ENCODE results near the gene TMOD1.
A peak's percentile ranks its signal among the peaks of the same experiment; 100 is the strongest.
"Not testable (repeated sequence)": the region's sequence is repeated elsewhere in the genome, so short reads cannot be mapped to it uniquely, and the experiment has no call there.

TMOD1 gene

DNA sequence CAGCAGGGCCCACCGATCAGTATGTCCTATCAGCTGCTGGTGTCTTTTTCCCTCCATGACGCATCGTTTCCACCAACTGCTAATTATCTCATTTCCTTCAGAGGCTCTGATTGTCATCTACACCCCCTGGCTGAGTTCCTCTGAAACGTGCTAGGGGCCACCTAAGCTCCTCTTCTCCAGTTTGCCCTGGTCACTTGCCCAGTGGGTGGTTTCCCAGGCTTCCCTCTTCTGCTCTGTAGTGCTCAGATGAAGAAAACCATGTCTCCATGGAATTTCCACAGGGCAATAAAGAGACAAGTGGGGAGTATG is 66.4 kb downstream of the TMOD1 start:
- H3K9me3 Mint-ChIP-seq, result no peaks in the 10 kb centered on the region
- no peak overlapping the region for H3K27ac Mint-ChIP-seq
- no peaks in the 10 kb centered on the region for H3K27me3 Mint-ChIP-seq (ENCODE audit: low read depth)
- H3K4me3 Mint-ChIP-seq, result no peak overlapping the region
- peaks cover 1% of the 10 kb centered on the region for H3K4me1 Mint-ChIP-seq (ENCODE audit: low read depth)
- no peaks in the 10 kb centered on the region for H3K36me3 Mint-ChIP-seq (ENCODE audit: low read depth)

DNA sequence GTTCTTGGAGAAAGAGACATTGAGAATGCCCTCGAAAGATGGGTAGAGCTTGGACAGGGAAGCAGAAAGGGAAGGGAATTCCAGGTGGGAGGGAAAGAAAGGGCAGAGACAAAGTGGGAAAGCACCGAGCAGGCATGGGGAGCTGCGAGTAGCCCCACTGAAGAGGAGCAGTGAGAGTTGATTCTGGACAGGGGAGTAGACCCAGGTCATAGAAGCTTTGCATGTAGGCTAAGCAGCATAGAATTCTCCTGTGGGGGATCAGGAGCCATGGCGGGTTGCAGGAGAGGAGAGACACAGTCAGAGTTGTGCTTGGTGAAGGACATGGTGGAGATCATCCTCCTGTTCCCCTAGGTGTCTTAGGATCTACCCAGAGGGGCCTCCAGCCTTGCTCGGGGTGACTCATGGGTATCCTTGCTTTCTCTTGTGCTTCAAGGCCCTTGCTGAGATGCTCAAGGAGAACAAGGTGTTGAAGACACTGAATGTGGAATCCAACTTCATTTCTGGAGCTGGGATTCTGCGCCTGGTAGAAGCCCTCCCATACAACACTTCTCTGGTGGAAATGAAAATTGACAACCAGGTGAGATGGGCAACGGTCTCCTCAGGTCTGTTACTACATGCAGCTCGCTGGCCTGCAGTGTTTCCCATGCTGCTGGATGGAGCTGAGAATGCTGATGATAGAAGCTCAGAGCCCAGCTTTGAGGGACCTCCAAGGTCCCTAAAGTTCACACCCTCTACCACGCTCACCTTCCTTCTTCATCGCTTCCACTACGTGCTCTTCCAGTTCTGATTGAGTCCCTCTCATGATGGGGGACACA is 67.2 kb downstream of the TMOD1 start:
- Mint-ChIP-seq H3K9me3 (no peaks in the 10 kb centered on the region), H3K4me3 (no peak overlapping the region), H3K36me3 (ENCODE audit: low read depth) (no peaks in the 10 kb centered on the region), H3K27ac (no peak overlapping the region), H3K4me1 (ENCODE audit: low read depth) (peaks cover 1% of the 10 kb centered on the region), H3K27me3 (ENCODE audit: low read depth) (no peaks in the 10 kb centered on the region)

DNA sequence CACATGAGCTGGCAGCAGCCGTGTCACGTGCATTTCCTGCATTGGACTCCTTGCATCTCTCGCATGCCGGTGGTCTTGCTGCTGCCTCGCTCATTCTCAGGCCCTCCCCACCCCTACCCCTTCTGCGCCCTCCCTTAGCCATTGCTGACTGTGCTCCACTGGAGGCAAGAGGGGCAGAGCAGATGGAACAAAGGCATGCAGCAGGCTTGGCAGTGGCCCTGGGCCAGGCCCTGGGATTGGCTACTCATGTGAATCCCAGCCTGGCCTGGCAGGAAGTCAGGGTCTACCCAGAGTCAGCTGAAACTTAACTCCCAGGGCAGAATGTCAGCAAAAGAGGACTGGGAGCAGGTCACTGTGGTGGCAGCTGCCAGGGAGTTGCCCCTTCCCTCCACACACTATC is 69.4 kb downstream of the TMOD1 start:
- no peak overlapping the region for H3K27ac Mint-ChIP-seq
- H3K9me3 Mint-ChIP-seq, result no peaks in the 10 kb centered on the region
- no peak overlapping the region for H3K4me3 Mint-ChIP-seq
- H3K36me3 Mint-ChIP-seq (ENCODE audit: low read depth), result no peaks in the 10 kb centered on the region
- H3K4me1 Mint-ChIP-seq (ENCODE audit: low read depth), result peaks cover 8% of the 10 kb centered on the region
- H3K27me3 Mint-ChIP-seq (ENCODE audit: low read depth), result no peaks in the 10 kb centered on the region

DNA sequence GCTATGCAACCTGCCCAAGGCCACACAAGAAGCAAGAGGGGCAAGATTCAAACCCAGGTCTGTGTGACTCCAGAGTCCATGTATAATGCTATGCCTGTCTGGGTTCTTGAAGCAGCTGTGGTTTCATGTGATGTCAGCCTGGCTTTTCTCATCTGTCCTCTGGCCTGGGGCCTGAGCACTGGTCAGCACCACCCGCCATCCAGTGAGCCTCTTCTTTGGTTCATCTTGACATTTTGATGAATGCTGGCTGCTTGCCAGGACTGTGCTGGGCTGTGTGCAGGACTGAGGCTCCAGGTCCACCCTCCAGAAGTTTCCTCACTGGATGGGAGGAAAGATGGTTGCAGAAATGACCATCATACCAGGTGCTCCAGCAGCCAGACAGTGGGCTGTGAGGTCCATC is 70.2 kb downstream of the TMOD1 start:
- Mint-ChIP-seq H3K36me3 (ENCODE audit: low read depth) (no peaks in the 10 kb centered on the region), H3K4me3 (no peak overlapping the region), H3K4me1 (ENCODE audit: low read depth) (peaks cover 8% of the 10 kb centered on the region), H3K27me3 (ENCODE audit: low read depth) (no peaks in the 10 kb centered on the region), H3K27ac (no peak overlapping the region), H3K9me3 (no peaks in the 10 kb centered on the region)

DNA sequence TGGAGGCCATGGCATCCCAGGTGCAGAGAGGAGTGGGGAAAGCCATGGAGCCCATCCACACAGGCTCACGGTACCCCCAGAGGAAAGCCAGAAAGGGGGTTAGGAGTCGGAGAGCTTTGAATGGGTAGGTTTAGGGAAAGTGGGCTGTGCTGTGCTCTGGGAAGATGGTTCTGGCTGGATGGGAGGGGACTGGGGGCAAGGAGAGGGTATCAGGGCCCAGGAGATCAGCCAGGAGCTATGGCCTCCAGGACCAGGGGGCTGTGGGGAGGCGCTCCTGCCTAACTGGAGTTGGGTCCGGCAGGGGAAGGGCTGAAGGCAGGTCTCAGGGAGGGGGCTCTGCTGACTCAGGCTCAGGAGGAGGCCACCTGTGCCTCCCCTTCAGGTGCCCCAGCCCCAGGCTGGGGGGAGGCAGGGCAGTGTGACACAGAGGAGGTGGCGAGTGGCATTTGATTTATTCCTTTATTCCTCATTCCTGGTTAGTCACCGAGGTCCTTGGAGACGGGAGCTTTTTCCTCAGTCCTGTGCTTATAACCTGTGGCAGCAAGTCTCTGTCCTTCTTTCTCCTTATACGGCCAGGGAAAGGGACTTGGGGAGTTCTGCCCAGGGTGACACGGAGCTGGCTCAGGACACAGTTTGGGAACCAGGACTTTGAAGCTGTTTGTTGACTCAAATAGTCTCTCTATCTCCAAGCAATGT is 70.9 kb downstream of the TMOD1 start:
- Mint-ChIP-seq H3K27ac (no peak overlapping the region), H3K9me3 (no peaks in the 10 kb centered on the region), H3K36me3 (ENCODE audit: low read depth) (no peaks in the 10 kb centered on the region), H3K4me1 (ENCODE audit: low read depth) (peaks cover 8% of the 10 kb centered on the region), H3K27me3 (ENCODE audit: low read depth) (no peaks in the 10 kb centered on the region), H3K4me3 (no peak overlapping the region)

DNA sequence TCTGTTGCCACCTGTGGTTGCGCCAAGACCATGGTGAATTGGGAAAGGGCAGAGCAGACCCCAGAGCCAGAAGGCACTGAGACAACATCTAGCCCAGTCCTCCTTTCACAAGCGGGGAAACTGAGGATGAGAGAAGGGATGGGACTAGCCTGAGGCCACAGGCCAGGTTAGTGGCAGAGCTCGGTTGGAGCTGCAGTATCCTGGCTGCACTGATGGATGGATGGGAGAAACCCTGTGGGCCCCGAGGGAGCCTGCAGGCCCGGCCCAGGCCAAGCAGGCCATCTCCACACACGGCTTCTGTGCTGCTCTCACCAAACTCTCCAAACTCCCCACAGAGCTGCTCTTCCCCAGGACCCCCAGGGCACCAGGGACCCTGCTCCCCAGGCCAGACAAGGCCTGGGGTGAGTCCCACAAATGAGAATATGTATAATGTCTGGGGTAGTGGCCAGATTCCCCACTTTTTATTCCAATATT is 71.5 kb downstream of the TMOD1 start:
- Mint-ChIP-seq H3K27me3 (ENCODE audit: low read depth) (no peaks in the 10 kb centered on the region), H3K9me3 (no peaks in the 10 kb centered on the region), H3K36me3 (ENCODE audit: low read depth) (no peaks in the 10 kb centered on the region), H3K27ac (no peak overlapping the region), H3K4me3 (no peak overlapping the region), H3K4me1 (ENCODE audit: low read depth) (peaks cover 8% of the 10 kb centered on the region)

DNA sequence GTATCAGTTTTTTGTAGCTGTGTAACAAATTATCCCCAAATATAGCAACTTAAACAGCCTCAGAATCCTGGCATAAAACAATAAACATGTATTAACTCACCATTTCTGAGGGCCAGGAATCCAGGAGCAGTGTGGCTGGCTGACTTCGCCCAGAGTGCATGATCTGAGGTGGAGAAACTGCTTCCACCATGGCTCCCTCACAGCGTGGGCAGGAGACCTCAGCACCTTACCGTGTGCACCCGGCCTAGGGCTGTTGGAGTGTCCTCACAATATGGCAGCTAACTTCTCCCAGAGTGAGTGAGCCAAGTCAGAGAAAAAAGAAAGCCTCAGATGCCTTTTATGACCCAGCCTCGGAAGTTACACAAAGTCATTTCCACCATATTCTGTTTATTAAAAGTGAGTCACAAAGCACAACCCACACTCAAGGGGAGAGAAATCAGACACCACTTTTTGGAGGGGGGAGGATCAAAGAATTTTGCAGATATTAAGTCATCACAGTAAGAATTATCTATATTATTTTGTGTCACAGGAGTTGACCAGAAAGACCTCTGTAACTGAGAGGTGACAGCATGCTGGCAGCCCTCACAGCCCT is 72.1 kb downstream of the TMOD1 start:
- Mint-ChIP-seq H3K4me1 (ENCODE audit: low read depth) (peaks cover 8% of the 10 kb centered on the region), H3K4me3 (no peak overlapping the region), H3K27ac (no peak overlapping the region), H3K27me3 (ENCODE audit: low read depth) (no peaks in the 10 kb centered on the region), H3K36me3 (ENCODE audit: low read depth) (no peaks in the 10 kb centered on the region), H3K9me3 (no peaks in the 10 kb centered on the region)

DNA sequence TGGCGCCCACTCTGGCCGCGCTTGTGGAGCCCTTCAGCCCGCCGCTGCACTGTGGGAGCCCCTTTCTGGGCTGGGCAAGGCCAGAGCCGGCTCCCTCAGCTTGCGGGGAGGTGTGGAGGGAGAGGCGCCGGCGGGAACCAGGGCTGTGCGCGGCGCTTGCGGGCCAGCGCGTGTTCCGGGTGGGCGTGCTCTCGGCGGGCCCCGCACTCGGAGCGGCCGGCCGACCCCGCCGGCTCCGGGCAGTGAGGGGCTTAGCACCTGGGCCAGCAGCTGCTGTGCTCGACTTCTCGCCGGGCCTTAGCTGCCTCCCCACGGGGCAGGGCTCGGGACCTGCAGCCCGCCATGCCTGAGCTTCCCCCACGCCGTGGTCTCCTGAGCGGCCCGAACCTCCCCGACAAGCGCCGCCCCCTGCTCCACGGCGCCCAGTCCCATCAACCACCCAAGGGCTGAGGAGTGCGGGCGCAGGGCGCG is 72.7 kb downstream of the TMOD1 start:
- H3K27me3 Mint-ChIP-seq (ENCODE audit: low read depth), result not testable (repeated sequence)

GRCh38 chr9:97574921-97575672 is 73.6 kb downstream of the TMOD1 start:
- H3K4me3 Mint-ChIP-seq, result peak overlapping the region; percentile 76
- H3K27me3 Mint-ChIP-seq (ENCODE audit: low read depth); H3K9me3 Mint-ChIP-seq; H3K4me1 Mint-ChIP-seq (ENCODE audit: low read depth); H3K36me3 Mint-ChIP-seq (ENCODE audit: low read depth): not testable (repeated sequence)
- peak overlapping the region; percentile 64 for H3K27ac Mint-ChIP-seq

More for the DNA sequence above, 72.7 kb downstream of the TMOD1 start:
- not testable (repeated sequence) for H3K9me3 Mint-ChIP-seq; H3K4me1 Mint-ChIP-seq (ENCODE audit: low read depth); H3K36me3 Mint-ChIP-seq (ENCODE audit: low read depth); H3K4me3 Mint-ChIP-seq; H3K27ac Mint-ChIP-seq

DNA sequence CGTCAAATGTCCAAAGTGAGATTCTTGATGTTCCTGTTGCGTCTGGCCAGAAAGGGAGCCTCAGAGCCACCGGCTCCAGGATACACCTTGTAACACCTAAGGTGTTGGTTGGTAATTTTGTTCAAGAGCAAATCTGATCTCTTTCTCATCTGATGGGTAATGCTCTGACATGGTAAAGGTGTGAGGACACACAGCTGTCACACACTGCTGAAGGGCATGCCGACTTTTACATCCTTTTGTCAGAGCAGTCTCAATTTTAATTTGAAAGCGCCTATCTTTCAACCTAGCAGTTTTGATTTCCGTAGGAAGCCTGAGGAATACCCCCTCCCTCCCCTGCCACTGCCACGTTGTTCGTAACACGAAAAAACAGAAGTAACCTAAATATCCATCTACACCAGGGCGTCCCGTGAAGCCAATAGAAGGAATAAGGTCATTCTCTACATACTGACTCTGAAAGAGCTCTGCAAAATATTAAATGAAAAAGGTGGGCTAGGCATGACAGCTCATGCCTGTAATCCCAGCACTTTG is 74.3 kb downstream of the TMOD1 start:
- Mint-ChIP-seq H3K27ac (no peak overlapping the region), H3K27me3 (ENCODE audit: low read depth) (peaks cover 4% of the 10 kb centered on the region), H3K9me3 (peaks cover 4% of the 10 kb centered on the region), H3K4me1 (ENCODE audit: low read depth) (peaks cover 7% of the 10 kb centered on the region), H3K4me3 (no peak overlapping the region), H3K36me3 (ENCODE audit: low read depth) (no peaks in the 10 kb centered on the region)

- peaks cover 4% of the 10 kb centered on the region for H3K27me3 Mint-ChIP-seq (ENCODE audit: low read depth)
- no peaks in the 10 kb centered on the region for H3K36me3 Mint-ChIP-seq (ENCODE audit: low read depth)
- H3K4me3 Mint-ChIP-seq, result no peak overlapping the region
- H3K9me3 Mint-ChIP-seq, result peaks cover 4% of the 10 kb centered on the region
- peaks cover 7% of the 10 kb centered on the region for H3K4me1 Mint-ChIP-seq (ENCODE audit: low read depth)
- no peak overlapping the region for H3K27ac Mint-ChIP-seq
Observed at GRCh38 chr9:97577051-97577450, 75.6 kb downstream of the TMOD1 start.

- Mint-ChIP-seq H3K36me3 (ENCODE audit: low read depth) (no peaks in the 10 kb centered on the region), H3K4me3 (no peak overlapping the region), H3K9me3 (peaks cover 4% of the 10 kb centered on the region), H3K27me3 (ENCODE audit: low read depth) (peaks cover 4% of the 10 kb centered on the region), H3K27ac (no peak overlapping the region), H3K4me1 (ENCODE audit: low read depth) (peaks cover 7% of the 10 kb centered on the region)
Observed at GRCh38 chr9:97578846-97579245, 77.4 kb downstream of the TMOD1 start.

- H3K27me3 Mint-ChIP-seq (ENCODE audit: low read depth), result peaks cover 4% of the 10 kb centered on the region
- H3K4me1 Mint-ChIP-seq (ENCODE audit: low read depth), result peaks cover 4% of the 10 kb centered on the region
- H3K36me3 Mint-ChIP-seq (ENCODE audit: low read depth), result no peaks in the 10 kb centered on the region
- H3K27ac Mint-ChIP-seq, result no peak overlapping the region
- peaks cover 4% of the 10 kb centered on the region for H3K9me3 Mint-ChIP-seq
- no peak overlapping the region for H3K4me3 Mint-ChIP-seq
Observed at GRCh38 chr9:97579914-97580313, 78.4 kb downstream of the TMOD1 start.

GRCh38 chr9:97581590-97581989 is 80.1 kb downstream of the TMOD1 start:
- not testable (repeated sequence) for H3K9me3 Mint-ChIP-seq; H3K27ac Mint-ChIP-seq; H3K36me3 Mint-ChIP-seq (ENCODE audit: low read depth); H3K27me3 Mint-ChIP-seq (ENCODE audit: low read depth); H3K4me3 Mint-ChIP-seq; H3K4me1 Mint-ChIP-seq (ENCODE audit: low read depth)

All from T-helper 1 cell treated with Interleukin-12 subunit alpha and Interleukin-12 subunit beta and Interleukin-4 antibody, amounts not matched to agents 30 μg/mL and 1 μg/mL, for 36 hours (primary cell).